Kidney (tissue), 14 donors: Measurements from ENCODE around the gene MAPKAPK2. TPM values are rescaled to one million over a fixed set of nuclear protein-coding genes. Genes with fewer than 3 reads are reported as not detected.
A peak's percentile ranks its signal among the peaks of the same experiment; 100 is the strongest.

Experiments used
- DNase-seq, 5 donors: peaks; one replicate each; pipeline ENCODE4 v3.0.0-alpha.2; 2013 to 2020
- FAIRE-seq: peaks from 2 replicates; lab custom pipeline; 2012; peaks lifted over from hg19 to GRCh38; lab: Jason Lieb, UNC
- H3K27ac ChIP-seq, 2 donors: one replicate each; pipeline ENCODE4 v1.7.0; 2013; ENCODE audit warnings: low read depth in 2 of 2, low read length in 2 of 2, inconsistent platforms in 1 of 2
- H3K27me3 ChIP-seq: one replicate; pipeline ENCODE4 v1.7.1; 2013; ENCODE audit warnings: low read length, inconsistent platforms; ENCODE audit not compliant: control insufficient read depth, insufficient read depth
- H3K36me3 ChIP-seq, 3 donors: one replicate each; pipeline versions ENCODE4 v1.7.0 to v1.7.1; 2013; ENCODE audit warnings: low read length in 3 of 3, control low read depth in 1 of 3, inconsistent platforms in 1 of 3; ENCODE audit not compliant: insufficient read depth in 3 of 3, control insufficient read depth in 2 of 3
- H3K4me1 ChIP-seq, 3 donors: one replicate each; pipeline versions ENCODE4 v1.7.0 to v1.7.1; 2013; ENCODE audit warnings: low read length in 3 of 3, inconsistent platforms in 1 of 3, low read depth in 1 of 3; ENCODE audit not compliant: control insufficient read depth in 2 of 3, insufficient read depth in 2 of 3
- H3K4me3 ChIP-seq, 3 donors: one replicate each; pipeline versions ENCODE4 v1.7.0 to v1.8.1; 2013; ENCODE audit warnings: low read length in 3 of 3, control low read depth in 1 of 3, inconsistent platforms in 1 of 3
- H3K9ac ChIP-seq, 3 donors: one replicate each; pipeline versions ENCODE4 v1.7.0 to v1.7.1; 2013; ENCODE audit warnings: low read length in 3 of 3, control low read depth in 1 of 3, inconsistent platforms in 1 of 3
- H3K9me3 ChIP-seq, 3 donors: one replicate each; pipeline versions ENCODE4 v1.7.0 to v1.7.1; 2013; ENCODE audit warnings: low read length in 3 of 3, control low read depth in 1 of 3, inconsistent platforms in 1 of 3; ENCODE audit not compliant: control insufficient read depth in 2 of 3, insufficient read depth in 1 of 3
- CTCF ChIP-seq: IDR thresholded peaks from 3 replicates; pipeline ENCODE4 v1.5.1; 2012; ENCODE audit warnings: mild to moderate bottlenecking, moderate library complexity, borderline replicate concordance; ENCODE audit not compliant: insufficient read depth; ENCODE audit errors: extremely low read depth
- intact Hi-C: fragments of 100-400 bp; cut with DNase I; formaldehyde crosslinking; loops from one replicate; pipeline ENCODE4 v1.11.1; 2022
- polyA plus RNA-seq: library from polyadenylated mRNA; stranded (reverse); fragments of 350-450 nt; fragmentation: Illumina TruSeq; extraction: RNeasy Lipid Tissue Mini Kit (QIAGEN cat#74804); gene quantifications from one replicate; pipeline ENCODE4 v1.2.3, GENCODE V29; 2014; ENCODE audit warnings: low read depth, low replicate concordance; ENCODE audit not compliant: insufficient read depth
- total RNA-seq: library from RNA; stranded (reverse); fragmentation: NEBNext Ultra II Directional; extraction: Animal tissue kit (Norgen Biotek cat#: 25700); gene quantifications from one replicate; pipeline ENCODE4 v1.2.1, GENCODE V29; 2021
- donor health status: control.
- donor health status: control.
- donor health status: control.
- donor health status: control.
- donor health status: control.
- donor health status: DM: yes; HTN: yes; CAD: no.
- donor health status: Normal renal cell carcinoma (clear cell type).

The MAPKAPK2 gene
- total and polyA plus RNA-seq, 2 donors from 2014 or later = 84.5 to 113 TPM

- Histone ChIP-seq H3K36me3 (no peaks in the 10 kb centered on the region), H3K9ac (no peak overlapping the region), H3K27ac (no peak overlapping the region), H3K27me3 (no peaks in the 10 kb centered on the region), H3K4me1 (no peaks in the 10 kb centered on the region), H3K4me3 (no peak overlapping the region), H3K9me3 (no peaks in the 10 kb centered on the region)
- no peak for FAIRE-seq
- intact Hi-C loops = no loop called here
- TF ChIP-seq CTCF = no peak
- DNase-seq = peak in 4 of 5 donors; percentile 49 to 75 (median 54)
These were observed 81.6 kb downstream of the MAPKAPK2 start for GRCh38 chr1:206766251-206766856.

GRCh38 chr1:206768472-206769303 is 84.0 kb downstream of the MAPKAPK2 start:
- Histone ChIP-seq H3K27ac (no peak overlapping the region), H3K4me3 (no peak overlapping the region), H3K9me3 (no peaks in the 10 kb centered on the region), H3K9ac (no peak overlapping the region), H3K4me1 (no peaks in the 10 kb centered on the region), H3K27me3 (no peaks in the 10 kb centered on the region), H3K36me3 (no peaks in the 10 kb centered on the region)
- no peak for TF ChIP-seq CTCF
- no peak for DNase-seq
- intact Hi-C loops = no loop called here
- FAIRE-seq = no peak

GRCh38 chr1:206769304-206769731 is 84.6 kb downstream of the MAPKAPK2 start:
- H3K36me3 ChIP-seq = no peaks in the 10 kb centered on the region
- H3K4me1 ChIP-seq = no peaks in the 10 kb centered on the region
- no peak overlapping the region for H3K4me3 ChIP-seq
- TF ChIP-seq CTCF = no peak
- H3K9me3 ChIP-seq = no peaks in the 10 kb centered on the region
- no peaks in the 10 kb centered on the region for H3K27me3 ChIP-seq
- FAIRE-seq (no peak), DNase-seq (no peak)
- intact Hi-C loops = no loop called here
- no peak overlapping the region for H3K27ac ChIP-seq
- no peak overlapping the region for H3K9ac ChIP-seq
